Hepatocyte (in vitro differentiated cells): ENCODE measurements around the gene PUSL1.

Source experiments
- CTCF ChIP-seq: fragments of 200-600 bp; sonication (generic); IDR thresholded peaks from 2 replicates; pipeline ENCODE4 v1.5.1; 2016; ENCODE audit warnings: antibody characterized with exemption, mild to moderate bottlenecking; ENCODE audit not compliant: poor library complexity
- EZH2 ChIP-seq: fragments of 200-600 bp; sonication (generic); IDR thresholded peaks from 2 replicates; pipeline ENCODE4 v1.6.1; 2016; ENCODE audit warnings: antibody characterized with exemption, mild to moderate bottlenecking, borderline replicate concordance

GRCh38 chr1:1260843-1261560 is 47.4 kb upstream of the PUSL1 start:
- TF ChIP-seq CTCF (no peak), EZH2 (no peak)
